Measurements from ENCODE around the gene DMD. TPM values are rescaled to one million over a fixed set of nuclear protein-coding genes. Genes with fewer than 3 reads are reported as not detected.

DMD gene
- total RNA-seq, 3 donors from 2014 or later, result 11.2 to 140 (median 12.6) TPM

DNA sequence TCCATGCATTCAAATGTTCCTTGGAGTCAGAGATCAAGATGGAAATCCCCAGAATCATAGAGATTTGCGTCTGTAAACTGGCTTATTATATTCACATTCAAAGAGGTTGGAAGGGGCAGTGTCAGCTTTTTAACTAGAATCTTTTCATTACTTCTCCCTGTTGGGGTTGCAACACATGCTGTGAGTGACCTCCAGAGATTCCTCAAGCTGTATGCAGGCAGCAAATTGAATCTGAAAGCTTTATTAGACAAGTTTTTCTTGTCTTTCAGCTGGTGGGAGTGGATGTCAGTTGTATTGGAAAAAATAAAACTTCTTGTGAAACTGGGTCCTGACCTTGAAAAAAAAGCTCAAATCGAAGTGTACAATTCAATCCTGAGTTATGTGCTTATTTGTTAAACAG lies 1403.0 kb downstream of the DMD start:
- H3K4me3 ChIP-seq, result no peak overlapping the region
- intact Hi-C loops (cut with DNase I, micrococcal nuclease), result no loop called here
- no peaks in the 10 kb centered on the region for H3K9me3 ChIP-seq
- no peaks in the 10 kb centered on the region for H3K36me3 ChIP-seq (ENCODE audit: low read depth)
- TF ChIP-seq, protein P1, sequence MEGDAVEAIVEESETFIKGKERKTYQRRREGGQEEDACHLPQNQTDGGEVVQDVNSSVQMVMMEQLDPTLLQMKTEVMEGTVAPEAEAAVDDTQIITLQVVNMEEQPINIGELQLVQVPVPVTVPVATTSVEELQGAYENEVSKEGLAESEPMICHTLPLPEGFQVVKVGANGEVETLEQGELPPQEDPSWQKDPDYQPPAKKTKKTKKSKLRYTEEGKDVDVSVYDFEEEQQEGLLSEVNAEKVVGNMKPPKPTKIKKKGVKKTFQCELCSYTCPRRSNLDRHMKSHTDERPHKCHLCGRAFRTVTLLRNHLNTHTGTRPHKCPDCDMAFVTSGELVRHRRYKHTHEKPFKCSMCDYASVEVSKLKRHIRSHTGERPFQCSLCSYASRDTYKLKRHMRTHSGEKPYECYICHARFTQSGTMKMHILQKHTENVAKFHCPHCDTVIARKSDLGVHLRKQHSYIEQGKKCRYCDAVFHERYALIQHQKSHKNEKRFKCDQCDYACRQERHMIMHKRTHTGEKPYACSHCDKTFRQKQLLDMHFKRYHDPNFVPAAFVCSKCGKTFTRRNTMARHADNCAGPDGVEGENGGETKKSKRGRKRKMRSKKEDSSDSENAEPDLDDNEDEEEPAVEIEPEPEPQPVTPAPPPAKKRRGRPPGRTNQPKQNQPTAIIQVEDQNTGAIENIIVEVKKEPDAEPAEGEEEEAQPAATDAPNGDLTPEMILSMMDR (IDR thresholded peaks at IDR 0.05), result no peak
- no peak for ATAC-seq
- no peaks in the 10 kb centered on the region for H3K4me1 ChIP-seq (ENCODE audit: low read depth)
- no peak for DNase-seq

DNA sequence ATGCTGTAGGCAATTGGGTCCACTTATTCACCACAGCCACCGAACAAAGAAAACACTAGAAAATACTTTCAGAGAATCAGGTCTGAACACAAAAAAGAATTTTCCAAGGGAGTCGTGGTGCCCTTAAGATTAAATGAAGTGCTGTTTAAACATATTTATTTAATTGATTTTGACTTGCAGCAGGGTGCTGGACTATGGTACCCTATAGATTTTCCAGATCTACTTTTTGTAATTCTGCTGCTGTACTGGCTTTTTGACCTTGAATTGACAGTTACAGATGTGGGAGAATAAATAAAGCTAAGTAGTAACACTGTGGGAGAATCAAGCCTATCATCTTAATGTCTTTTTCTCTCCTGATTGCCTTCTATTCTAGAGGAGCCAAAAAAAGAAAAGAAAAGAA lies 1404.2 kb downstream of the DMD start:
- intact Hi-C loops (cut with DNase I, micrococcal nuclease), result no loop called here
- ATAC-seq, result no peak
- DNase-seq, result no peak
- Histone ChIP-seq H3K36me3 (ENCODE audit: low read depth) (no peaks in the 10 kb centered on the region), H3K9me3 (no peaks in the 10 kb centered on the region), H3K4me3 (no peak overlapping the region), H3K4me1 (ENCODE audit: low read depth) (no peaks in the 10 kb centered on the region)
- TF ChIP-seq, protein P1 (IDR thresholded peaks at IDR 0.05), result no peak

DNA sequence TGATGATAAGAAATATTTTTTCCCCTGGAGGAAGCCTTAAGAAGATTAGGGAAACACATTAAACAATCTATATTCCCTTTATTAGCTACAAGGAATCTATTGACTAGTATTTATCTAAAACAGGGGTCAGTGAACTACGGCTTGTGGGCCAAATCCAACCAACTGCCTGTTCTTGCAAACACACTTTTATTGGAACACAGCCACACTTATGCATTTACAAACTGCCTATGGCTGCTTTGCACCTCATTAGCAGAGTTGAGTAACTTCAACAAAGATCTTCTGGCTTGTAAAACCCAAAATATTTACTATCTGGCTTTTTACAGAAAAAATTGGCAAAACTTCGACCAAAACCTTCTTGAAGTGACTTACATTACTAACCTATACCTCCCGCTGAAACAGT lies 1405.6 kb downstream of the DMD start:
- H3K36me3 ChIP-seq (ENCODE audit: low read depth), result no peaks in the 10 kb centered on the region
- H3K9me3 ChIP-seq, result no peaks in the 10 kb centered on the region
- no peak for DNase-seq
- intact Hi-C loops (cut with DNase I, micrococcal nuclease), result no loop called here
- TF ChIP-seq, protein P1 (IDR thresholded peaks at IDR 0.05), result no peak
- no peaks in the 10 kb centered on the region for H3K4me1 ChIP-seq (ENCODE audit: low read depth)
- no peak for ATAC-seq
- no peak overlapping the region for H3K4me3 ChIP-seq

DNA sequence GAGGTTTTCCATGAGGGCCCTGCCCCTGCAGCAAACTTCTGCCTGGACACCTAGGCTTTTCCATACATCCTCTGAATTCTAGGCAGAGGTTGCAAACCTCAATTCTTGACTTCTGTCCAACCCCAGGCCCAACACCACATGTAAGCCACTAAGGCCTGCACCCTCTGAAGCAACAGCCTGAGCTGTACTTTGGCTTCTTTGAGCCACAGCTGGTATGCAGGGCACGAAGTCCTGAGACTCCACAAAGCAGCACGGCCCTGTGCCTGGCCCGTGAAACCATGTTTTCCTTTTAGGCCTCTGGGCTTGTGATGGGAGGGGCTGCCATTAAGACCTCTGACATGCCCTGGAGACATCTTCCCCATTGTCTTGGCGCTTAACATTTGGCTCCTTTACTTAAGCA lies 1411.1 kb downstream of the DMD start:
- ATAC-seq, result no peak
- Histone ChIP-seq H3K4me1 (ENCODE audit: low read depth) (no peaks in the 10 kb centered on the region), H3K4me3 (no peak overlapping the region), H3K36me3 (ENCODE audit: low read depth) (no peaks in the 10 kb centered on the region), H3K9me3 (no peaks in the 10 kb centered on the region)
- no peak for DNase-seq
- intact Hi-C loops (cut with DNase I, micrococcal nuclease), result no loop called here
- TF ChIP-seq, protein P1 (IDR thresholded peaks at IDR 0.05), result no peak

DNA sequence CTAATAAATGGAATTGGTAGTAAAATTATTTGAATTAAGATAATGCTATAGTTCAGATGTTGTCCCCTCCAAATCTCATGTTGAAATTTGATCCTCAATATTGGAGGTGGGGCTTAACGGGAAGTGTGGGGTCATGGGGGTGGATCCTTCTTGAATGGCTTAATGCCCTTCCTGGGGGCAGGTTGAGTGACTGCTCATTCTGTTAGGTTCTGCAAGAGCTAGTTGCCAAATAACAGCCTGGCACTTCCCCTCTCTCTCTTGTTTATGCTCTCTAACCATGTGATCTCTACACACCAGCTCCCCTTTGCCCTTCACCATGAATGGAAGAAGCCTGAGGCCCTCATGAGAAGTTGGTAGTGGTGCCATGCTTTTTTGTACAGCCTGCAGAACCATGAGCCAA lies 1414.7 kb downstream of the DMD start:
- no peak for DNase-seq
- Histone ChIP-seq H3K36me3 (ENCODE audit: low read depth) (no peaks in the 10 kb centered on the region), H3K9me3 (no peaks in the 10 kb centered on the region), H3K4me1 (ENCODE audit: low read depth) (no peaks in the 10 kb centered on the region), H3K4me3 (no peak overlapping the region)
- ATAC-seq, result no peak
- TF ChIP-seq, protein P1 (IDR thresholded peaks at IDR 0.05), result no peak
- intact Hi-C loops (cut with DNase I, micrococcal nuclease), result no loop called here

DNA sequence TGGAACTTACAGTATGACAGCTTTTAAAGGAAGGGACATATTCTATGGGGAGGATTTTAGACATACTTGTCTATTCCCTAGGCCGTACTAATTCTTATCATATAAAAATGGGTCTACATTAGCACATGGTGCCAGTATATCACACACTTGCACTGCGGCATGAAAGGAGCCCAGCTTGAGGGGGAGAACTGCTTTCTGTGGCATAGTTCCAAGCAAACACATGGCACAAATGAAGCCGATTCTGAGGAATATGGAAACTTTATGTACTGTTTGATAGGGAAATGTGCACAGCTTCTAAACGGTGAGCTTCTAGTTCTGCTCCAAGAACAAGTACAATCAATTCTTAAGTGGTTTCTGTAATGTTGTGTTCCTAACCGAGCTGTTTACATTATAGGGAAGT lies 1463.9 kb downstream of the DMD start:
- DNase-seq (no peak), ATAC-seq (no peak)
- TF ChIP-seq, protein P1 (IDR thresholded peaks at IDR 0.05), result no peak
- no peaks in the 10 kb centered on the region for H3K4me1 ChIP-seq (ENCODE audit: low read depth)
- no peaks in the 10 kb centered on the region for H3K36me3 ChIP-seq (ENCODE audit: low read depth)
- H3K4me3 ChIP-seq, result no peak overlapping the region
- H3K9me3 ChIP-seq, result no peaks in the 10 kb centered on the region
- intact Hi-C loops (cut with DNase I, micrococcal nuclease), result no loop called here
